Upper lobe of right lung (tissue), 1 donor: ENCODE measurements around the gene USP5. TPM values are rescaled to one million over a fixed set of nuclear protein-coding genes. Genes with fewer than 3 reads are reported as not detected.
"Not testable (repeated sequence)": the region's sequence is repeated elsewhere in the genome, so short reads cannot be mapped to it uniquely, and the experiment has no call there.

Experiments
- ATAC-seq: fragments of 200-7000 bp; cut with Tn5 transposase; one replicate; pipeline ENCODE4 v1.9.1; 2020; ENCODE audit warnings: mild to moderate bottlenecking, moderate library complexity
- DNase-seq: peaks from one replicate; pipeline ENCODE4 v3.0.0-alpha.2; 2020
- H3K27ac ChIP-seq: fragments of 200-600 bp; one replicate; pipeline ENCODE4 v1.8.0; 2022
- H3K27me3 ChIP-seq: fragments of 200-600 bp; one replicate; pipeline ENCODE4 v1.8.0; 2022; ENCODE audit warnings: mild to moderate bottlenecking
- H3K36me3 ChIP-seq: fragments of 200-600 bp; one replicate; pipeline ENCODE4 v1.8.0; 2022
- H3K4me1 ChIP-seq: fragments of 200-600 bp; one replicate; pipeline ENCODE4 v1.8.0; 2022
- H3K4me3 ChIP-seq: fragments of 200-600 bp; one replicate; pipeline ENCODE4 v1.8.0; 2022; ENCODE audit warnings: mild to moderate bottlenecking
- H3K9me3 ChIP-seq: fragments of 200-600 bp; one replicate; pipeline ENCODE4 v1.8.0; 2022
- intact Hi-C: fragments of 100-400 bp; cut with DNase I; formaldehyde crosslinking; loops from one replicate; pipeline ENCODE4 v1.11.0; 2022
- total RNA-seq: library from RNA; stranded (reverse); fragmentation: NEBNext Ultra II Directional; extraction: Animal tissue kit (Norgen Biotek cat#: 25700); gene quantifications from one replicate; pipeline ENCODE4 v1.2.1, GENCODE V29; 2021
- TF ChIP-seq, protein P1 (sequence below): fragments of 200-600 bp; IDR thresholded peaks from one replicate; pipeline ENCODE4 v1.8.0; 2022; ENCODE audit warnings: antibody characterized with exemption
- donor health status: DM: no; HTN: yes; CAD: no; lungs with severe emphysema.

Gene USP5
- total RNA-seq, 1 donor from 2014 or later = 63.9 TPM

- Histone ChIP-seq H3K9me3 (no peaks in the 10 kb centered on the region), H3K27me3 (no peaks in the 10 kb centered on the region), H3K27ac (peak within 1 kb of the TSS; percentile 96), H3K4me1 (peaks cover 39% of the 10 kb centered on the region), H3K4me3 (peak within 1 kb of the TSS; percentile 100), H3K36me3 (peaks cover 51% of the 10 kb centered on the region)
- ATAC-seq (peak; percentile 85), DNase-seq (peak; percentile 93)
- TF ChIP-seq, protein P1, sequence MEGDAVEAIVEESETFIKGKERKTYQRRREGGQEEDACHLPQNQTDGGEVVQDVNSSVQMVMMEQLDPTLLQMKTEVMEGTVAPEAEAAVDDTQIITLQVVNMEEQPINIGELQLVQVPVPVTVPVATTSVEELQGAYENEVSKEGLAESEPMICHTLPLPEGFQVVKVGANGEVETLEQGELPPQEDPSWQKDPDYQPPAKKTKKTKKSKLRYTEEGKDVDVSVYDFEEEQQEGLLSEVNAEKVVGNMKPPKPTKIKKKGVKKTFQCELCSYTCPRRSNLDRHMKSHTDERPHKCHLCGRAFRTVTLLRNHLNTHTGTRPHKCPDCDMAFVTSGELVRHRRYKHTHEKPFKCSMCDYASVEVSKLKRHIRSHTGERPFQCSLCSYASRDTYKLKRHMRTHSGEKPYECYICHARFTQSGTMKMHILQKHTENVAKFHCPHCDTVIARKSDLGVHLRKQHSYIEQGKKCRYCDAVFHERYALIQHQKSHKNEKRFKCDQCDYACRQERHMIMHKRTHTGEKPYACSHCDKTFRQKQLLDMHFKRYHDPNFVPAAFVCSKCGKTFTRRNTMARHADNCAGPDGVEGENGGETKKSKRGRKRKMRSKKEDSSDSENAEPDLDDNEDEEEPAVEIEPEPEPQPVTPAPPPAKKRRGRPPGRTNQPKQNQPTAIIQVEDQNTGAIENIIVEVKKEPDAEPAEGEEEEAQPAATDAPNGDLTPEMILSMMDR = no peak
- intact Hi-C loops = no loop called here
Observed at GRCh38 chr12:6867413-6868210, 15.7 kb downstream of the USP5 start, which contains the start of gene TPI1. TSS of gene TPI1 (plus strand) at chr12:6867531. CDS start at chr12:6867567, 36 bp downstream.

GRCh38 chr12:6868211-6869048 is 16.5 kb downstream of the USP5 start:
- Histone ChIP-seq H3K36me3 (peaks cover 43% of the 10 kb centered on the region), H3K4me1 (peaks cover 39% of the 10 kb centered on the region), H3K4me3 (peak overlapping the region; percentile 100), H3K27me3 (no peaks in the 10 kb centered on the region), H3K27ac (peak overlapping the region; percentile 96), H3K9me3 (no peaks in the 10 kb centered on the region)
- DNase-seq (no peak), ATAC-seq (no peak)
- TF ChIP-seq, protein P1 = no peak
- intact Hi-C loops = no loop called here

GRCh38 chr12:6869049-6870021 is 17.4 kb downstream of the USP5 start:
- intact Hi-C loops = loop anchor here (10.0 kb wide), 1 partner anchor 65 kb away; no protein-coding TSS in a partner anchor
- H3K27me3 ChIP-seq = no peaks in the 10 kb centered on the region
- TF ChIP-seq, protein P1 = peak; percentile 90
- no peaks in the 10 kb centered on the region for H3K9me3 ChIP-seq
- peak; percentile 83 for DNase-seq
- H3K4me3 ChIP-seq = peak overlapping the region; percentile 100
- ATAC-seq = peak; percentile 21
- H3K36me3 ChIP-seq = peaks cover 34% of the 10 kb centered on the region
- no peak overlapping the region for H3K27ac ChIP-seq
- H3K4me1 ChIP-seq = peaks cover 39% of the 10 kb centered on the region

- H3K27me3 ChIP-seq, ATAC-seq, H3K4me3 ChIP-seq, H3K27ac ChIP-seq, H3K9me3 ChIP-seq, DNase-seq: not testable (repeated sequence)
- H3K4me1 ChIP-seq = peaks cover 39% of the 10 kb centered on the region
- peaks cover 27% of the 10 kb centered on the region for H3K36me3 ChIP-seq
- intact Hi-C loops = loop anchor here (10.0 kb wide), 1 partner anchor 64 kb away; no protein-coding TSS in a partner anchor
Observed at GRCh38 chr12:6870304-6870703, 18.4 kb downstream of the USP5 start.

- H3K36me3 ChIP-seq = peaks cover 33% of the 10 kb centered on the region
- peaks cover 39% of the 10 kb centered on the region for H3K4me1 ChIP-seq
- H3K9me3 ChIP-seq = no peaks in the 10 kb centered on the region
- peak overlapping the region; percentile 96 for H3K4me3 ChIP-seq
- DNase-seq (peak; percentile 84), ATAC-seq (peak; percentile 20)
- no peaks in the 10 kb centered on the region for H3K27me3 ChIP-seq
- TF ChIP-seq, protein P1 = no peak
- intact Hi-C loops = loop anchor here (10.0 kb wide), 1 partner anchor 63 kb away; no protein-coding TSS in a partner anchor
- no peak overlapping the region for H3K27ac ChIP-seq
Observed at GRCh38 chr12:6871052-6871957, 19.4 kb downstream of the USP5 start.
